22Rv1 (cell line): Measurements from ENCODE around the gene SH2B2.

Experiments used
- ZFX ChIP-seq: fragments of 450-650 bp; IDR thresholded peaks from 2 replicates; pipeline ENCODE4 v1.6.1; 2017; ENCODE audit warnings: antibody characterized with exemption, borderline replicate concordance
- TF ChIP-seq, protein P1 (sequence below): fragments of 450-650 bp; IDR thresholded peaks from 2 replicates; pipeline ENCODE4 v1.5.1; 2017; ENCODE audit warnings: mild to moderate bottlenecking

DNA sequence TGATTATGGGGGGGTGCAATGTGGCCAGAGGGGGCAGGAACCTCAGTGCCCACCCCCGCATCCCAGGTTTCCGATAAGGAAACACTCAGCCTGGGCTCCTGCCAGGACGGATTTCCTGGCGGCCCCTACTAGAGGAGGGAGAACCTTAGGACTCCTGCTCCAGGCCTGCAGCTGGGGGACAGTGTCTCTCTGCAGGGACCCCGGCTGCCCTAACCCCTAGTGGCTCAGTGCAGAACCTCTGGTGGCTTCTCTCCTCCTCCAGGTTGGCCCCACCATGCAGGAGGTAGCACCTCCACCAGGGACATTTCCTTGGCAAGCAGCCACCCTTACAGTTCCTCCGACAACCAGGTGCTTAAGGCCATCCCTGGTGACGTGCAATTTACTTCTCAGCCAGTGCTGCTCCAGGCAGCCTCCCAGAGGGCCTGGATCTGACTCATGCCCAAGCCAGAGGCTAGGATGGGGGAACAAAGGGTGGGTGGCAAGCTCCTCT lies 31.9 kb downstream of the SH2B2 start:
- TF ChIP-seq, protein P1, sequence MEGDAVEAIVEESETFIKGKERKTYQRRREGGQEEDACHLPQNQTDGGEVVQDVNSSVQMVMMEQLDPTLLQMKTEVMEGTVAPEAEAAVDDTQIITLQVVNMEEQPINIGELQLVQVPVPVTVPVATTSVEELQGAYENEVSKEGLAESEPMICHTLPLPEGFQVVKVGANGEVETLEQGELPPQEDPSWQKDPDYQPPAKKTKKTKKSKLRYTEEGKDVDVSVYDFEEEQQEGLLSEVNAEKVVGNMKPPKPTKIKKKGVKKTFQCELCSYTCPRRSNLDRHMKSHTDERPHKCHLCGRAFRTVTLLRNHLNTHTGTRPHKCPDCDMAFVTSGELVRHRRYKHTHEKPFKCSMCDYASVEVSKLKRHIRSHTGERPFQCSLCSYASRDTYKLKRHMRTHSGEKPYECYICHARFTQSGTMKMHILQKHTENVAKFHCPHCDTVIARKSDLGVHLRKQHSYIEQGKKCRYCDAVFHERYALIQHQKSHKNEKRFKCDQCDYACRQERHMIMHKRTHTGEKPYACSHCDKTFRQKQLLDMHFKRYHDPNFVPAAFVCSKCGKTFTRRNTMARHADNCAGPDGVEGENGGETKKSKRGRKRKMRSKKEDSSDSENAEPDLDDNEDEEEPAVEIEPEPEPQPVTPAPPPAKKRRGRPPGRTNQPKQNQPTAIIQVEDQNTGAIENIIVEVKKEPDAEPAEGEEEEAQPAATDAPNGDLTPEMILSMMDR: no peak
- no peak for TF ChIP-seq ZFX
